Prostate gland (tissue), 2 donors: ENCODE results near the gene PDE11A.

Experiments
- POLR2A ChIP-seq: fragments of 450-650 bp; IDR thresholded peaks from one replicate; pipeline ENCODE4 v1.6.1; 2016; ENCODE audit warnings: antibody characterized with exemption, mild to moderate bottlenecking
- POLR2AphosphoS5 ChIP-seq: sonication (generic); formaldehyde crosslinking; IDR thresholded peaks from one replicate; pipeline ENCODE4 v1.6.1; 2017; ENCODE audit warnings: antibody characterized with exemption
- TF ChIP-seq, protein P1 (sequence below), 4 experiments: fragments of 200-600 bp in 2 of 4; fragments of 450-650 bp in 2 of 4; sonication (generic) in 2 of 4; IDR thresholded peaks; 1 replicate in 3 of 4; 2 replicates in 1 of 4; pipeline ENCODE4 v1.5.1; 2016 to 2019; ENCODE audit warnings: antibody characterized with exemption in 4 of 4, mild to moderate bottlenecking in 2 of 4, moderate library complexity in 2 of 4

DNA sequence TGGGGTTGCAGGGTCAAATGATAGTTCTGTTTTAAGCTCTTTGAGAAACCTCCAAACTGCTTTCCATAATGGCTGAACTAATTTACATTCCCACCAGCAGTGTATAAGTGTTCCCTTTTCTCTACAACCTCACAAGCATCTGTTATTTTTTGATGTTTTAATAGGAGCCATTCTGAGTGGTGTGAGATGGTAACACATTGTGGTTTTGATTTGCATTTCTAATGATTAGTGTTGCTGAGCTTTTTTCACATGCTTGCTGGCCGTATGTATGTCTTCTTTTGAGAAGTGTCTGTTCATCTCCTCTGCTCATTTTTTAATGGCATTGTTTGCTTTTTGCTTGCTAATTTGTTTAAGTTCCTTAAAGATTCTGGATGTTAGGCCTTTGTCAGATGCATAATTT is 107.7 kb downstream of the PDE11A start:
- TF ChIP-seq, protein P1, sequence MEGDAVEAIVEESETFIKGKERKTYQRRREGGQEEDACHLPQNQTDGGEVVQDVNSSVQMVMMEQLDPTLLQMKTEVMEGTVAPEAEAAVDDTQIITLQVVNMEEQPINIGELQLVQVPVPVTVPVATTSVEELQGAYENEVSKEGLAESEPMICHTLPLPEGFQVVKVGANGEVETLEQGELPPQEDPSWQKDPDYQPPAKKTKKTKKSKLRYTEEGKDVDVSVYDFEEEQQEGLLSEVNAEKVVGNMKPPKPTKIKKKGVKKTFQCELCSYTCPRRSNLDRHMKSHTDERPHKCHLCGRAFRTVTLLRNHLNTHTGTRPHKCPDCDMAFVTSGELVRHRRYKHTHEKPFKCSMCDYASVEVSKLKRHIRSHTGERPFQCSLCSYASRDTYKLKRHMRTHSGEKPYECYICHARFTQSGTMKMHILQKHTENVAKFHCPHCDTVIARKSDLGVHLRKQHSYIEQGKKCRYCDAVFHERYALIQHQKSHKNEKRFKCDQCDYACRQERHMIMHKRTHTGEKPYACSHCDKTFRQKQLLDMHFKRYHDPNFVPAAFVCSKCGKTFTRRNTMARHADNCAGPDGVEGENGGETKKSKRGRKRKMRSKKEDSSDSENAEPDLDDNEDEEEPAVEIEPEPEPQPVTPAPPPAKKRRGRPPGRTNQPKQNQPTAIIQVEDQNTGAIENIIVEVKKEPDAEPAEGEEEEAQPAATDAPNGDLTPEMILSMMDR (IDR thresholded peaks at IDR 0.05), result no peak
- TF ChIP-seq POLR2A (no peak), POLR2AphosphoS5 (no peak)
